H54 (cell line): Measurements from ENCODE around the gene DENND4C.

Experiments
- DNase-seq: peaks from one replicate; pipeline ENCODE4 v3.0.0; 2011; ENCODE audit warnings: low spot score, mixed read lengths; ENCODE audit not compliant: insufficient read length
- FAIRE-seq: peaks from 3 replicates; lab custom pipeline; 2011; peaks lifted over from hg19 to GRCh38; lab: Jason Lieb, UNC
- POLR2A ChIP-seq: IDR thresholded peaks from 2 replicates; pipeline ENCODE4 v1.6.1; 2011; ENCODE audit warnings: low read depth, mild to moderate bottlenecking, low read length

The DENND4C gene

GRCh38 chr9:19320495-19320894, 90.0 kb downstream of the DENND4C start:
- DNase-seq: no peak
- no peak for FAIRE-seq
- no peak for TF ChIP-seq POLR2A

GRCh38 chr9:19331877-19332276, 101.4 kb downstream of the DENND4C start:
- TF ChIP-seq POLR2A: no peak
- DNase-seq: no peak
- no peak for FAIRE-seq

GRCh38 chr9:19336166-19336565, 105.7 kb downstream of the DENND4C start:
- no peak for FAIRE-seq
- TF ChIP-seq POLR2A: no peak

GRCh38 chr9:19342947-19343346, 112.5 kb downstream of the DENND4C start:
- TF ChIP-seq POLR2A: no peak
- DNase-seq: no peak
- FAIRE-seq: no peak

More at GRCh38 chr9:19336166-19336565, 105.7 kb downstream of the DENND4C start:
- DNase-seq: no peak

- TF ChIP-seq POLR2A: no peak
- FAIRE-seq: no peak
- DNase-seq: no peak
Observed at GRCh38 chr9:19358701-19359100, 128.2 kb downstream of the DENND4C start.

- FAIRE-seq: no peak
- no peak for TF ChIP-seq POLR2A
- no peak for DNase-seq
Observed at GRCh38 chr9:19369107-19369506, 138.6 kb downstream of the DENND4C start.

GRCh38 chr9:19371942-19372341, 141.4 kb downstream of the DENND4C start:
- FAIRE-seq: no peak
- TF ChIP-seq POLR2A: no peak

GRCh38 chr9:19372567-19372966, 142.1 kb downstream of the DENND4C start:
- no peak for DNase-seq
- no peak for TF ChIP-seq POLR2A
- FAIRE-seq: no peak

More at GRCh38 chr9:19371942-19372341, 141.4 kb downstream of the DENND4C start:
- DNase-seq: no peak

GRCh38 chr9:19373527-19373926, 143.0 kb downstream of the DENND4C start:
- no peak for DNase-seq
- peak; percentile 80 for FAIRE-seq
- TF ChIP-seq POLR2A: no peak

- peak; percentile 27 for FAIRE-seq
- TF ChIP-seq POLR2A: no peak
- DNase-seq: no peak
Observed at GRCh38 chr9:19375538-19375937, 145.0 kb downstream of the DENND4C start.

- no peak for DNase-seq
- no peak for FAIRE-seq
- no peak for TF ChIP-seq POLR2A
Observed at GRCh38 chr9:19376931-19377330, 146.4 kb downstream of the DENND4C start.

GRCh38 chr9:19378164-19378563, 147.7 kb downstream of the DENND4C start:
- DNase-seq (no peak), FAIRE-seq (no peak)
- no peak for TF ChIP-seq POLR2A

- TF ChIP-seq POLR2A: no peak
- DNase-seq (no peak), FAIRE-seq (peak; percentile 20)
Observed at GRCh38 chr9:19378647-19379046, 148.2 kb downstream of the DENND4C start.

- TF ChIP-seq POLR2A: no peak
- FAIRE-seq: peak; percentile 72
- no peak for DNase-seq
Observed at GRCh38 chr9:19379283-19379682, 148.8 kb downstream of the DENND4C start.

- no peak for TF ChIP-seq POLR2A
- FAIRE-seq (no peak), DNase-seq (no peak)
Observed at GRCh38 chr9:19379697-19380046, 149.2 kb downstream of the DENND4C start.

- DNase-seq (no peak), FAIRE-seq (peak; percentile 74)
- no peak for TF ChIP-seq POLR2A
Observed at GRCh38 chr9:19380826-19381075, 150.3 kb downstream of the DENND4C start.
